Endothelial cell of umbilical vein (primary cell): ENCODE results near the gene TTYH2.

Experiments used
- EZH2 ChIP-seq: IDR thresholded peaks from 2 replicates; pipeline ENCODE4 v1.6.1; 2012; ENCODE audit warnings: borderline replicate concordance, low read depth, mild to moderate bottlenecking, moderate library complexity, low read length, inconsistent platforms; ENCODE audit not compliant: severe bottlenecking
- FOS ChIP-seq: IDR thresholded peaks from 2 replicates; pipeline ENCODE4 v1.6.1; 2011; ENCODE audit warnings: mild to moderate bottlenecking, low read length, moderate library complexity, borderline replicate concordance; ENCODE audit not compliant: insufficient read depth
- GATA2 ChIP-seq: IDR thresholded peaks from 2 replicates; pipeline ENCODE4 v1.7.0; 2011; ENCODE audit warnings: low read depth, mild to moderate bottlenecking, moderate library complexity, mixed read lengths, low read length; ENCODE audit not compliant: insufficient read length, insufficient read depth
- MYC ChIP-seq: IDR thresholded peaks from one replicate; pipeline ENCODE4 v1.6.1; 2011; ENCODE audit warnings: mild to moderate bottlenecking, low read depth, low read length
- POLR2A ChIP-seq: IDR thresholded peaks from 2 replicates; pipeline ENCODE4 v1.6.1; 2012; ENCODE audit warnings: low read depth, mild to moderate bottlenecking, control low read depth, low read length
- POLR2AphosphoS5 ChIP-seq: IDR thresholded peaks from 2 replicates; pipeline ENCODE4 v1.6.1; 2012; ENCODE audit warnings: low read depth, mild to moderate bottlenecking, control low read depth, low read length, moderate library complexity; ENCODE audit not compliant: insufficient read depth
- TF ChIP-seq, protein P1 (sequence below), 2 donors: IDR thresholded peaks; 1 replicate in 1 of 2; 2 replicates in 1 of 2; pipeline ENCODE4 v1.5.1; 2011; ENCODE audit warnings: low read length in 2 of 2, mild to moderate bottlenecking in 2 of 2, moderate library complexity in 2 of 2, control low read depth in 1 of 2, inconsistent platforms in 1 of 2, low read depth in 1 of 2; ENCODE audit not compliant: insufficient read depth in 1 of 2; ENCODE audit errors: extremely low read depth in 1 of 2

DNA sequence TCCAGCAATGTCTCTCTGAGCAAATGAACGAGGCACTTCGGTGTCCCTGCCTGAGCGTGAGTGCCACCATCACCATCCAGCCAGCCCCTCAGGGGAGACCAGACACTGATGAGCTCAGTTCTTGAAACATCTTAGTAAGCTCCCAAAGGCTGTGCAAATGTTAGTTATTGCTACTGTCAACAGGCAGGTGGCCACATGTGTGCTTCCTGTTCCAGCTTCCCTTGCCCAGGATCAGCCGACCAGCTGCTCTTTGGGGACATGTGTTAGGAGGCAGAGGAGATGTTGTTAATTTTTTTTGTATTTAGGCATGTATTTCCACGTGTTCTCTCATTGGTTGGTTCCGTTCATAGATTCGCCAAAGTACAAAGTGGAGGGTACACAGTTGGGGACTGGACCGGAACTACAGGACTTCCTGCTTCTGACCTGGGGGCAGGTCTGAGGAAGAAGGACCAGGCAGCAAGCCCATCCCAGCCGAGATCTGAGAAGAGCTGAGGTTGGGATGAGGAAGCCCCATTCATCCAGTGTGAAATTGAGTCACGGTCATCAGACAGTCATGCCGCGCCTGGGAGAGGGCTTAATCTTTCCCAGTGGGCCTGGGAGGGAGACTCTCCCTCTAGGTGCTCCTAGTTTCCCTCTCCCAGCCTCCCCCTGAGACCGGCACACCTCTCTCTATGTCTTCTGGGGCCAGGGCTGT is 3.8 kb downstream of the TTYH2 start:
- TF ChIP-seq, protein P1, sequence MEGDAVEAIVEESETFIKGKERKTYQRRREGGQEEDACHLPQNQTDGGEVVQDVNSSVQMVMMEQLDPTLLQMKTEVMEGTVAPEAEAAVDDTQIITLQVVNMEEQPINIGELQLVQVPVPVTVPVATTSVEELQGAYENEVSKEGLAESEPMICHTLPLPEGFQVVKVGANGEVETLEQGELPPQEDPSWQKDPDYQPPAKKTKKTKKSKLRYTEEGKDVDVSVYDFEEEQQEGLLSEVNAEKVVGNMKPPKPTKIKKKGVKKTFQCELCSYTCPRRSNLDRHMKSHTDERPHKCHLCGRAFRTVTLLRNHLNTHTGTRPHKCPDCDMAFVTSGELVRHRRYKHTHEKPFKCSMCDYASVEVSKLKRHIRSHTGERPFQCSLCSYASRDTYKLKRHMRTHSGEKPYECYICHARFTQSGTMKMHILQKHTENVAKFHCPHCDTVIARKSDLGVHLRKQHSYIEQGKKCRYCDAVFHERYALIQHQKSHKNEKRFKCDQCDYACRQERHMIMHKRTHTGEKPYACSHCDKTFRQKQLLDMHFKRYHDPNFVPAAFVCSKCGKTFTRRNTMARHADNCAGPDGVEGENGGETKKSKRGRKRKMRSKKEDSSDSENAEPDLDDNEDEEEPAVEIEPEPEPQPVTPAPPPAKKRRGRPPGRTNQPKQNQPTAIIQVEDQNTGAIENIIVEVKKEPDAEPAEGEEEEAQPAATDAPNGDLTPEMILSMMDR (IDR thresholded peaks at IDR 0.05; ENCODE audit: extremely low read depth in 1 of 2, insufficient read depth in 1 of 2, low read depth in 1 of 2, low read length in 2 of 2), result no peak
- TF ChIP-seq EZH2 (no peak), POLR2AphosphoS5 (no peak), GATA2 (no peak), POLR2A (no peak), MYC (no peak), FOS (no peak)
